K562 (cell line): ENCODE results near the gene ATXN7L1. TPM values are rescaled to one million over a fixed set of nuclear protein-coding genes. Genes with fewer than 3 reads are reported as not detected.

ENCODE experiments used
- ARID1B ChIP-seq: fragments of 450-650 bp; IDR thresholded peaks from 2 replicates; pipeline ENCODE4 v1.6.1; 2016; ENCODE audit warnings: antibody characterized with exemption, mild to moderate bottlenecking, inconsistent platforms
- BCL6 ChIP-seq: fragments of 250-450 bp; sonication (Bioruptor Pico); IDR thresholded peaks from 2 replicates; pipeline ENCODE4 v1.4.0; 2020
- HNRNPLL ChIP-seq: fragments of 200-400 bp; formaldehyde crosslinking; IDR thresholded peaks from 2 replicates; pipeline ENCODE4 v1.6.1; 2017; ENCODE audit warnings: low read length, low read depth, mild to moderate bottlenecking; ENCODE audit not compliant: poor library complexity, severe bottlenecking
- MECOM ChIP-seq: fragments of 250-450 bp; sonication (Bioruptor Pico); IDR thresholded peaks from 2 replicates; pipeline ENCODE4 v1.8.0; 2022; ENCODE audit warnings: inconsistent platforms
- NELFE ChIP-seq: IDR thresholded peaks from 2 replicates; pipeline ENCODE4 v1.6.1; 2011; ENCODE audit warnings: mild to moderate bottlenecking; ENCODE audit not compliant: insufficient read depth, insufficient read length
- PHB ChIP-seq: fragments of 250-450 bp; sonication (Bioruptor Pico); IDR thresholded peaks from 2 replicates; pipeline ENCODE4 v1.5.0; 2021
- RBM39 ChIP-seq: fragments of 200-400 bp; formaldehyde crosslinking; optimal IDR thresholded peaks from 2 replicates; pipeline ENCODE3; 2018; ENCODE audit warnings: low read depth, low read length
- REST ChIP-seq, 2 experiments: fragments of 450-650 bp; formaldehyde crosslinking in 1 of 2; IDR thresholded peaks; 2 replicates each; pipeline versions ENCODE4 v1.4.0 to v1.6.1; 2014 to 2020; ENCODE audit warnings: mild to moderate bottlenecking in 2 of 2, borderline replicate concordance in 1 of 2, low read depth in 1 of 2
- ZNF436 ChIP-seq: fragments of 250-450, 450-650 bp; sonication (Bioruptor Pico); formaldehyde crosslinking; IDR thresholded peaks from 2 replicates; pipeline ENCODE4 v1.7.0; 2020; ENCODE audit warnings: mild to moderate bottlenecking
- polyA plus RNA-seq, 8 experiments: library from polyadenylated mRNA; depleted of rRNA in 4 of 8; stranded (reverse) in 5 of 8; unstranded in 3 of 8; fragments of >200 nt; fragmentation: Nextera tagmentation in 2 of 8; fragmentation: Illumina TruSeq in 1 of 8; extraction: Ambion mirVana in 2 of 8; extraction: Trizol in 1 of 8; gene quantifications; 2 replicates each; pipeline versions ENCODE4 v1.2.1 to v1.2.3, GENCODE V29; 2011 to 2014; ENCODE audit warnings: inconsistent platforms in 1 of 8, missing spikeins in 1 of 8
- total RNA-seq, 7 experiments: library from RNA; depleted of rRNA in 6 of 7; stranded (reverse); fragments of >200 nt in 6 of 7; fragmentation: Illumina TruSeq in 2 of 7; extraction: Trizol in 2 of 7; gene quantifications; 2 replicates each; pipeline versions ENCODE4 v1.2.1 to v1.2.3, GENCODE V29; 2011 to 2021; ENCODE audit warnings: low replicate concordance in 1 of 7
- TF ChIP-seq, protein P1 (sequence below): fragments of 450-650 bp; IDR thresholded peaks from 2 replicates; pipeline ENCODE4 v1.6.1; 2016; ENCODE audit warnings: antibody characterized with exemption
- TF ChIP-seq, protein P2 (sequence below), 2 experiments: IDR thresholded peaks in 1 of 2; conservative IDR thresholded peaks in 1 of 2; 2 replicates each; pipeline ENCODE4 v1.6.1; 2016; ENCODE audit warnings: low read depth in 2 of 2, mild to moderate bottlenecking in 1 of 2, missing compliant biosample characterization in 1 of 2, missing genetic modification characterization in 1 of 2, moderate library complexity in 1 of 2
- TF ChIP-seq, protein P3 (sequence below): fragments of 250-450 bp; sonication (Bioruptor Pico); IDR thresholded peaks from 2 replicates; pipeline ENCODE4 v1.8.0; 2022; ENCODE audit warnings: moderate library complexity, mild to moderate bottlenecking, inconsistent platforms

ATXN7L1 gene
- total and polyA plus RNA-seq, 9 of the 15 experiments (the other 6 are each of a cell fraction or from before 2014, with no cell fraction given), result 6.6 to 13.7 (median 10.7) TPM

- TF ChIP-seq REST (IDR thresholded peaks at IDR 0.05; ENCODE audit: borderline replicate concordance), result peak; percentile 96
- peak; percentile 94 for TF ChIP-seq REST (CRISPR knock-in tag; IDR thresholded peaks at IDR 0.05; ENCODE audit: low read depth)
- TF ChIP-seq ARID1B, result no peak
- no peak for TF ChIP-seq ZNF436 (CRISPR knock-in tag)
- TF ChIP-seq, protein P1, sequence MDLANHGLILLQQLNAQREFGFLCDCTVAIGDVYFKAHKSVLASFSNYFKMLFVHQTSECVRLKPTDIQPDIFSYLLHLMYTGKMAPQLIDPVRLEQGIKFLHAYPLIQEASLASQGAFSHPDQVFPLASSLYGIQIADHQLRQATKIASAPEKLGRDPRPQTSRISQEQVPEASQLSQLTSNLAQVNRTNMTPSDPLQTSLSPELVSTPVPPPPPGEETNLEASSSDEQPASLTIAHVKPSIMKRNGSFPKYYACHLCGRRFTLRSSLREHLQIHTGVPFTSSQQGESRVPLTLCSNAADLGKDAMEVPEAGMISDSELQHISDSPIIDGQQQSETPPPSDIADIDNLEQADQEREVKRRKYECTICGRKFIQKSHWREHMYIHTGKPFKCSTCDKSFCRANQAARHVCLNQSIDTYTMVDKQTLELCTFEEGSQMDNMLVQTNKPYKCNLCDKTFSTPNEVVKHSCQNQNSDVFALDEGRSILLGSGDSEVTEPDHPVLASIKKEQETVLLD, result no peak
- TF ChIP-seq HNRNPLL, result no peak
- no peak for TF ChIP-seq MECOM (CRISPR knock-in tag)
- TF ChIP-seq, protein P2, sequence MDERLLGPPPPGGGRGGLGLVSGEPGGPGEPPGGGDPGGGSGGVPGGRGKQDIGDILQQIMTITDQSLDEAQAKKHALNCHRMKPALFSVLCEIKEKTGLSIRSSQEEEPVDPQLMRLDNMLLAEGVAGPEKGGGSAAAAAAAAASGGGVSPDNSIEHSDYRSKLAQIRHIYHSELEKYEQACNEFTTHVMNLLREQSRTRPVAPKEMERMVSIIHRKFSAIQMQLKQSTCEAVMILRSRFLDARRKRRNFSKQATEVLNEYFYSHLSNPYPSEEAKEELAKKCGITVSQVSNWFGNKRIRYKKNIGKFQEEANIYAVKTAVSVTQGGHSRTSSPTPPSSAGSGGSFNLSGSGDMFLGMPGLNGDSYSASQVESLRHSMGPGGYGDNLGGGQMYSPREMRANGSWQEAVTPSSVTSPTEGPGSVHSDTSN (CRISPR knock-in tag; IDR thresholded peaks at IDR 0.05; ENCODE audit: low read depth), result no peak
- TF ChIP-seq, protein P2 (tag; conservative IDR thresholded peaks at IDR 0.05; ENCODE audit: low read depth), result peak; percentile 41; the same call in 1 of the 2 replicates
- TF ChIP-seq RBM39, result no peak
- TF ChIP-seq, protein P3, sequence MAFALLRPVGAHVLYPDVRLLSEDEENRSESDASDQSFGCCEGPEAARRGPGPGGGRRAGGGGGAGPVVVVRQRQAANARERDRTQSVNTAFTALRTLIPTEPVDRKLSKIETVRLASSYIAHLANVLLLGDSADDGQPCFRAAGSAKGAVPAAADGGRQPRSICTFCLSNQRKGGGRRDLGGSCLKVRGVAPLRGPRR (CRISPR knock-in tag), result no peak
- TF ChIP-seq PHB (CRISPR knock-in tag), result no peak
- no peak for TF ChIP-seq BCL6 (CRISPR knock-in tag)
- no peak for TF ChIP-seq NELFE
Measured at GRCh38 chr7:105743351-105744090, 132.9 kb downstream of the ATXN7L1 start (continued).
